ENCODE measurements around the gene AGXT.
"Not testable (repeated sequence)": the region's sequence is repeated elsewhere in the genome, so short reads cannot be mapped to it uniquely, and the experiment has no call there.

DNA sequence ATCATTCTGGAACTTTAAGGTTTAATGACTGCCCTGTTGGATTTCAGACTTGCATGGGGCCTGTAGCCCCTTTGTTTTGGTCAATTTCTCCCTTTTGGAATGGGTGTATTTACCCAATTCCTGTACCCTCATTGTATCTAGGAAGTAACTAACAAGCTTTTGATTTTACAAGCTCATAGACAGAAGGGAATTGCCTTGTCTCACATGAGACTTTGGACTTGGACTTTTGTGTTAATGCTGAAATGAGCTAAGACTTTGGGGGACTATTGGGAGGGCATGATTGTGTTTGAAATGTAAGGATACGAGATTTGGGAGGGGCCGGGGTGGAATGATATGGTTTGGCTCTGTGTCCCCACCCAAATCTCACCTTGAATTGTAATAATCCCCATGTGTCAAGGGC is 22.3 kb upstream of the AGXT start:
- not testable (repeated sequence) for TF ChIP-seq ZFX (IDR thresholded peaks at IDR 0.05); EZH2 (IDR thresholded peaks at IDR 0.05); CBX3 (IDR thresholded peaks at IDR 0.05; ENCODE audit: low read depth); CTCF (IDR thresholded peaks at IDR 0.05 in 2 of 3, conservative IDR thresholded peaks at IDR 0.05 in 1 of 3; ENCODE audit: borderline replicate concordance in 1 of 3, insufficient read depth in 1 of 3, low read depth in 2 of 3, low read length in 2 of 3); POLR2A (IDR thresholded peaks at IDR 0.05; ENCODE audit: borderline replicate concordance, extremely low read depth, insufficient read depth, insufficient read length); TCF7L2 (IDR thresholded peaks at IDR 0.05; ENCODE audit: borderline replicate concordance, extremely low read depth, insufficient read depth, insufficient read length); YY1 (IDR thresholded peaks at IDR 0.05; ENCODE audit: extremely low read depth, insufficient replicate concordance, low read depth, low read length); CEBPB (IDR thresholded peaks at IDR 0.05; ENCODE audit: low read depth); POLR2AphosphoS5 (IDR thresholded peaks at IDR 0.05; ENCODE audit: low read depth, low read length); SP1 (IDR thresholded peaks at IDR 0.05; ENCODE audit: low read depth); ZBTB33 (IDR thresholded peaks at IDR 0.05; ENCODE audit: extremely low read depth, insufficient replicate concordance, low read length); JUND (IDR thresholded peaks at IDR 0.05)
- TF ChIP-seq, protein P1, sequence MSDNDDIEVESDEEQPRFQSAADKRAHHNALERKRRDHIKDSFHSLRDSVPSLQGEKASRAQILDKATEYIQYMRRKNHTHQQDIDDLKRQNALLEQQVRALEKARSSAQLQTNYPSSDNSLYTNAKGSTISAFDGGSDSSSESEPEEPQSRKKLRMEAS (IDR thresholded peaks at IDR 0.05): not testable (repeated sequence)
